GM12878 (cell line): Measurements from ENCODE around the gene CYTIP. TPM values are rescaled to one million over a fixed set of nuclear protein-coding genes. Genes with fewer than 3 reads are reported as not detected.
A peak's percentile ranks its signal among the peaks of the same experiment; 100 is the strongest.

Source experiments
- ATAC-seq: fragments of 200-7000 bp; cut with Tn5 transposase; 3 replicates; pipeline ENCODE4 v1.9.1; 2020; ENCODE audit warnings: mild to moderate bottlenecking, moderate library complexity
- BruUV-seq: library from RNA; stranded (reverse); fragments of 400-500 nt; replicated peaks from 2 replicates; lab custom pipeline; 2021; lab: Mats Ljungman, UMichigan
- CTCF ChIA-PET: fragments of 300-600 bp; sonication (Branson Sonifier 250); formaldehyde crosslinking; extraction: SDS; loops from one replicate; lab custom pipeline; 2021; ENCODE audit warnings: inconsistent platforms; lab: Yijun Ruan, JAX
- POLR2A ChIA-PET: fragments of 350-600 bp; formaldehyde crosslinking; extraction: SDS; loops from one replicate; lab custom pipeline; 2021; ENCODE audit warnings: inconsistent platforms; lab: Charles Lee
- RAD21 ChIA-PET: fragments of 300-600 bp; sonication (Branson Sonifier 250); formaldehyde crosslinking; loops from one replicate; lab custom pipeline; 2023; ENCODE audit warnings: antibody characterized with exemption; ENCODE audit not compliant: unreplicated experiment; lab: Charles Lee
- SMC1A ChIA-PET: fragments of 300-600 bp; sonication (Branson Sonifier 250); formaldehyde crosslinking; loops from one replicate; lab custom pipeline; 2023; ENCODE audit not compliant: unreplicated experiment, uncharacterized antibody; lab: Charles Lee
- DNase-seq: peaks from one replicate; pipeline ENCODE4 v3.0.0-alpha.2; 2011; ENCODE audit warnings: low read depth, low spot score
- FAIRE-seq: peaks from 3 replicates; lab custom pipeline; 2011; peaks lifted over from hg19 to GRCh38; lab: Jason Lieb, UNC
- H2AFZ ChIP-seq: 2 replicates; pipeline ENCODE4 v1.6.0; 2011; ENCODE audit warnings: low read depth, low read length, control low read depth; ENCODE audit not compliant: control insufficient read depth
- H3K27ac ChIP-seq: 2 replicates; pipeline ENCODE4 v1.5.1; 2011; ENCODE audit warnings: control low read depth; ENCODE audit not compliant: control insufficient read depth, insufficient read depth
- H3K27me3 ChIP-seq, 2 experiments: replicated peaks in 1 of 2; 2 replicates each; pipeline versions ENCODE4 v1.6.0 to v1.6.1; 2011; ENCODE audit warnings: low read length in 1 of 2; ENCODE audit not compliant: control insufficient read depth in 2 of 2, insufficient read depth in 2 of 2
- H3K36me3 ChIP-seq, 2 experiments: 2 replicates each; pipeline ENCODE4 v1.5.1; 2011; ENCODE audit warnings: low read length in 1 of 2; ENCODE audit not compliant: control insufficient read depth in 2 of 2, insufficient read depth in 2 of 2
- H3K4me1 ChIP-seq: 2 replicates; pipeline ENCODE4 v1.6.1; 2011; ENCODE audit warnings: mild to moderate bottlenecking, low read length, moderate library complexity, mixed read lengths; ENCODE audit not compliant: control insufficient read depth, insufficient read depth
- H3K4me2 ChIP-seq: 2 replicates; pipeline ENCODE4 v1.6.0; 2011; ENCODE audit warnings: control low read depth; ENCODE audit not compliant: control insufficient read depth, insufficient read depth
- H3K4me3 ChIP-seq: fragments of 200-600 bp; sonication (generic); 2 replicates; pipeline ENCODE4 v1.5.1; 2016
- H3K79me2 ChIP-seq: 2 replicates; pipeline ENCODE4 v1.6.0; 2011; ENCODE audit warnings: low read length; ENCODE audit not compliant: control insufficient read depth, insufficient read depth
- H3K9ac ChIP-seq: 2 replicates; pipeline ENCODE4 v1.8.0; 2011; ENCODE audit warnings: low read length, control low read depth, mixed read lengths; ENCODE audit not compliant: control insufficient read depth, insufficient read depth
- H3K9me3 ChIP-seq: replicated peaks from 3 replicates; pipeline ENCODE4 v1.5.1; 2011; ENCODE audit warnings: mild to moderate bottlenecking, low read length; ENCODE audit not compliant: control insufficient read depth, insufficient read depth
- H4K20me1 ChIP-seq: 2 replicates; pipeline ENCODE4 v1.6.0; 2011; ENCODE audit not compliant: control insufficient read depth, insufficient read depth
- BACH1 ChIP-seq: fragments of 450-650 bp; IDR thresholded peaks from 2 replicates; pipeline ENCODE4 v1.6.1; 2017; ENCODE audit warnings: mild to moderate bottlenecking, borderline replicate concordance
- BCL11A ChIP-seq: IDR thresholded peaks from 2 replicates; pipeline ENCODE4 v1.6.1; 2011; ENCODE audit warnings: low read depth, low read length
- BHLHE40 ChIP-seq, 2 experiments: fragments of 450-650 bp in 1 of 2; IDR thresholded peaks; 2 replicates each; pipeline ENCODE4 v1.6.1; 2011 to 2017; ENCODE audit warnings: low read depth in 2 of 2, borderline replicate concordance in 1 of 2, improper control_type of control experiment in 1 of 2, low read length in 1 of 2, mild to moderate bottlenecking in 1 of 2
- CBX3 ChIP-seq: fragments of 200-600 bp; sonication (generic); IDR thresholded peaks from 2 replicates; pipeline ENCODE4 v1.6.1; 2016; ENCODE audit warnings: low read depth, borderline replicate concordance
- CBX5 ChIP-seq: sonication (generic); IDR thresholded peaks from 2 replicates; pipeline ENCODE4 v1.6.1; 2016; ENCODE audit warnings: low read depth, moderate library complexity, mild to moderate bottlenecking, inconsistent platforms
- CREB1 ChIP-seq: IDR thresholded peaks from 2 replicates; pipeline ENCODE4 v1.6.1; 2012; ENCODE audit warnings: low read depth, mild to moderate bottlenecking, inconsistent platforms
- CTCF ChIP-seq, 3 experiments: IDR thresholded peaks in 2 of 3; conservative IDR thresholded peaks in 1 of 3; 2 replicates each; pipeline ENCODE4 v1.5.1; 2011; ENCODE audit warnings: low read depth in 3 of 3, low read length in 3 of 3, mild to moderate bottlenecking in 3 of 3, control low read depth in 2 of 3, moderate library complexity in 2 of 3, inconsistent platforms in 1 of 3, mixed read lengths in 1 of 3; ENCODE audit not compliant: control insufficient read depth in 2 of 3, insufficient read depth in 1 of 3; ENCODE audit errors: extremely low read depth in 1 of 3
- EED ChIP-seq: sonication (generic); IDR thresholded peaks from 2 replicates; pipeline ENCODE4 v1.6.1; 2016; ENCODE audit warnings: antibody characterized with exemption, low read depth
- FOS ChIP-seq: IDR thresholded peaks from 3 replicates; pipeline ENCODE4 v1.6.1; 2011; ENCODE audit warnings: borderline replicate concordance; ENCODE audit not compliant: insufficient read length; ENCODE audit errors: extremely low read depth
- GATAD2B ChIP-seq: fragments of 450-650 bp; conservative IDR thresholded peaks from 2 replicates; pipeline ENCODE4 v1.6.1; 2017; ENCODE audit warnings: low read depth, mild to moderate bottlenecking, moderate library complexity
- IKZF1 ChIP-seq: fragments of 450-650 bp; conservative IDR thresholded peaks from 2 replicates; pipeline ENCODE4 v1.6.1; 2017; ENCODE audit warnings: antibody characterized with exemption, mild to moderate bottlenecking
- JUND ChIP-seq: IDR thresholded peaks from 2 replicates; pipeline ENCODE4 v1.6.1; 2012; ENCODE audit warnings: low read depth, mild to moderate bottlenecking, low read length, improper control_type of control experiment, moderate library complexity
- MEF2B ChIP-seq: fragments of 450-650 bp; IDR thresholded peaks from 2 replicates; pipeline ENCODE4 v1.6.1; 2018; ENCODE audit warnings: mild to moderate bottlenecking, moderate library complexity; ENCODE audit not compliant: partially characterized antibody, poor library complexity, severe bottlenecking
- NR2F1 ChIP-seq: fragments of 450-650 bp; conservative IDR thresholded peaks from 2 replicates; pipeline ENCODE4 v1.6.1; 2017; ENCODE audit warnings: mild to moderate bottlenecking
- PAX5 ChIP-seq: IDR thresholded peaks from 2 replicates; pipeline ENCODE4 v1.6.1; 2011; ENCODE audit warnings: low read depth, low read length, borderline replicate concordance
- PML ChIP-seq: IDR thresholded peaks from 2 replicates; pipeline ENCODE4 v1.6.1; 2012; ENCODE audit warnings: low read length, inconsistent platforms
- POLR2A ChIP-seq: IDR thresholded peaks from 2 replicates; pipeline ENCODE4 v1.6.1; 2011; ENCODE audit warnings: low read depth, mild to moderate bottlenecking, low read length
- POLR2AphosphoS5 ChIP-seq: IDR thresholded peaks from 2 replicates; pipeline ENCODE4 v1.6.1; 2011; ENCODE audit warnings: mild to moderate bottlenecking, low read length, inconsistent platforms
- SRF ChIP-seq, 2 experiments: IDR thresholded peaks; 2 replicates each; pipeline ENCODE4 v1.6.1; 2011; ENCODE audit warnings: low read depth in 2 of 2, low read length in 2 of 2, mild to moderate bottlenecking in 1 of 2, moderate library complexity in 1 of 2
- WGBS: methylation state at CpG from one replicate; pipeline ENCODE4 v1.1.6; 2016; ENCODE audit warnings: low lambda C conversion rate; ENCODE audit not compliant: insufficient replicate concordance, insufficient coverage; ENCODE audit errors: missing lambda C conversion rate; 5-methylcytosine and 5-hydroxymethylcytosine counted together
- in situ Hi-C: fragments of 300-500 bp; cut with MboI; formaldehyde crosslinking; loops from 9 replicates; pipeline ENCODE4 v1.14.3; 2018; ENCODE audit warnings: mixed read lengths
- intact Hi-C: fragments of 100-400 bp; cut with micrococcal nuclease; formaldehyde crosslinking; loops from one replicate; pipeline ENCODE4 v1.14.2; 2022; ENCODE audit not compliant: unreplicated experiment
- polyA plus RNA-seq, 11 experiments: library from polyadenylated mRNA; depleted of rRNA in 4 of 11; unstranded in 6 of 11; stranded (reverse) in 5 of 11; fragments of >200 nt; fragmentation: Nextera tagmentation in 4 of 11; fragmentation: Illumina TruSeq in 1 of 11; extraction: Ambion mirVana in 4 of 11; extraction: Trizol in 1 of 11; gene quantifications; 1 replicate in 1 of 11; 2 replicates in 10 of 11; pipeline versions ENCODE4 v1.2.1 to v1.2.3, GENCODE V29; 2011 to 2016; ENCODE audit warnings: inconsistent platforms in 2 of 11, missing spikeins in 2 of 11, low read depth in 1 of 11
- total RNA-seq, 4 experiments: library from RNA; depleted of rRNA in 3 of 4; stranded (reverse); fragments of >200 nt in 3 of 4; fragmentation: Illumina TruSeq in 1 of 4; extraction: Trizol in 1 of 4; gene quantifications; 2 replicates each; pipeline versions ENCODE4 v1.2.1 to v1.2.3, GENCODE V29; 2013 to 2021

CYTIP gene
- total and polyA plus RNA-seq, 10 of the 15 experiments (the other 5 are each of a cell fraction or from before 2014, with no cell fraction given) = 55.1 to 178 (median 73.4) TPM

- intact Hi-C loops (loop anchor here (5.0 kb wide), 1 partner anchor 38 kb away; the partner anchor contains the start of gene CYTIP), in situ Hi-C loops (no loop called here)
- WGBS = 11% methylated on average over 3 of the region's 3 CpGs
- no peaks in the 10 kb centered on the region; the same call in 1 of the 2 replicates for H3K79me2 ChIP-seq
- H3K27me3 ChIP-seq = no peaks in the 10 kb centered on the region
- H2AFZ ChIP-seq = peak overlapping the region; percentile 77
- CTCF ChIA-PET = interaction anchor here (0.9 to 3.5 kb wide), 13 partner anchors 9 to 153 kb away, joined by 3 to 29 read pairs (median 7); partner anchors contain the start of gene ERMN
- H3K9me3 ChIP-seq = no peaks in the 10 kb centered on the region; the same call in 2 of the 3 replicates
- peak overlapping the region; percentile 40; the same call in 1 of the 2 replicates for H3K9ac ChIP-seq
- H3K4me1 ChIP-seq = peaks cover 25% of the 10 kb centered on the region
- no peak overlapping the region for H3K4me3 ChIP-seq
- H3K27ac ChIP-seq = peak overlapping the region; percentile 44
- ATAC-seq = peak; percentile 87
- FAIRE-seq = peak; percentile 23
- POLR2A ChIA-PET = interaction anchor here (0.8 to 5.4 kb wide), 6 partner anchors 9 to 47 kb away, joined by 3 to 52 read pairs (median 16); partner anchors contain the start of gene CYTIP
- H4K20me1 ChIP-seq = no peaks in the 10 kb centered on the region
- no peak for DNase-seq
- SMC1A ChIA-PET = interaction anchor here (0.7 to 8.5 kb wide), 15 partner anchors 8 to 178 kb away, joined by 3 to 93 read pairs (median 7); partner anchors contain the start of genes CYTIP and ERMN
- no peaks in the 10 kb centered on the region for H3K36me3 ChIP-seq
- RAD21 ChIA-PET = interaction anchor here (0.6 to 3.4 kb wide), 18 partner anchors 9 to 438 kb away, joined by 3 to 27 read pairs (median 4); partner anchors contain the start of genes CYTIP and ERMN
- peak overlapping the region; percentile 17 for H3K4me2 ChIP-seq
- BruUV-seq = no TSS peak
- TF ChIP-seq JUND = peak; percentile 38; the same call in 1 of the 2 replicates
- peak; percentile 35; the same call in 1 of the 2 replicates for TF ChIP-seq POLR2A
- peak; percentile 49; the same call in 1 of the 2 replicates for TF ChIP-seq BCL11A
- peak; percentile 43; the same call in 1 of the 2 replicates for TF ChIP-seq IKZF1
- TF ChIP-seq SRF (IDR thresholded peaks at IDR 0.05; ENCODE audit: low read depth in 2 of 2, low read length in 2 of 2) = no peak
- TF ChIP-seq NR2F1 = 0 out of 2 replicates have a peak, but pooled peaks have one; percentile 31
- TF ChIP-seq BHLHE40 (IDR thresholded peaks at IDR 0.05; ENCODE audit: borderline replicate concordance in 1 of 2, low read depth in 2 of 2, low read length in 1 of 2) = peak in 1 of 2 experiments; percentile 13; a peak in 1 of 4 replicates
- TF ChIP-seq PAX5 = peak; percentile 17; the same call in 1 of the 2 replicates
- TF ChIP-seq CBX5 = 0 out of 2 replicates have a peak, but pooled peaks have one; percentile 71
- no peak for TF ChIP-seq CBX3
- peak; percentile 43; the same call in 1 of the 2 replicates for TF ChIP-seq POLR2AphosphoS5
- 0 out of 2 replicates have a peak, but pooled peaks have one; percentile 54 for TF ChIP-seq PML
- TF ChIP-seq GATAD2B = peak; percentile 54; the same call in 1 of the 2 replicates
- peak; percentile 97 for TF ChIP-seq BACH1
- no peak for TF ChIP-seq CTCF (IDR thresholded peaks at IDR 0.05 in 2 of 3, conservative IDR thresholded peaks at IDR 0.05 in 1 of 3; ENCODE audit: control insufficient read depth in 2 of 3, extremely low read depth in 1 of 3, insufficient read depth in 1 of 3, low read depth in 3 of 3, low read length in 3 of 3)
- no peak for TF ChIP-seq CREB1
- TF ChIP-seq EED = 0 out of 2 replicates have a peak, but pooled peaks have one; percentile 57
- TF ChIP-seq MEF2B = peak; percentile 80
- TF ChIP-seq FOS = no peak
These were observed 36.5 kb upstream of the CYTIP start for GRCh38 chr2:157480182-157480961.
